GM23248 (cell line): Measurements from ENCODE around the gene RELT. TPM values are rescaled to one million over a fixed set of nuclear protein-coding genes. Genes with fewer than 3 reads are reported as not detected.

Experiments used
- DNase-seq: peaks from one replicate; pipeline ENCODE4 v3.0.0-alpha.2; 2015
- H2AFZ ChIP-seq: fragments of 200-600 bp; sonication (generic); 2 replicates; pipeline ENCODE4 v1.6.1; 2016; ENCODE audit warnings: antibody characterized with exemption
- H3F3A ChIP-seq: fragments of 200-600 bp; sonication (generic); 2 replicates; pipeline ENCODE4 v1.6.1; 2016; ENCODE audit warnings: mild to moderate bottlenecking, antibody characterized with exemption, mixed run types; ENCODE audit not compliant: insufficient read depth
- H3K27ac ChIP-seq: fragments of 200-600 bp; sonication (generic); 2 replicates; pipeline ENCODE4 v1.5.1; 2016; ENCODE audit warnings: mild to moderate bottlenecking
- H3K27me3 ChIP-seq: fragments of 200-600 bp; sonication (generic); replicated peaks from 2 replicates; pipeline ENCODE4 v1.6.1; 2016; ENCODE audit warnings: mild to moderate bottlenecking; ENCODE audit not compliant: insufficient read depth
- H3K36me3 ChIP-seq: fragments of 200-600 bp; sonication (generic); 2 replicates; pipeline ENCODE4 v1.6.1; 2016; ENCODE audit warnings: low read depth, mild to moderate bottlenecking
- H3K4me1 ChIP-seq: fragments of 200-600 bp; sonication (generic); 2 replicates; pipeline ENCODE4 v1.6.1; 2016; ENCODE audit warnings: mild to moderate bottlenecking; ENCODE audit not compliant: insufficient read depth
- H3K4me2 ChIP-seq: fragments of 200-600 bp; sonication (generic); one replicate; pipeline ENCODE4 v1.6.1; 2016; ENCODE audit warnings: mild to moderate bottlenecking; ENCODE audit not compliant: unreplicated experiment
- H3K4me3 ChIP-seq: fragments of 200-600 bp; sonication (generic); 2 replicates; pipeline ENCODE4 v1.5.1; 2016; ENCODE audit warnings: mild to moderate bottlenecking
- H3K79me2 ChIP-seq: fragments of 200-600 bp; sonication (generic); 2 replicates; pipeline ENCODE4 v1.6.1; 2016; ENCODE audit warnings: mild to moderate bottlenecking; ENCODE audit not compliant: insufficient read depth
- H3K9ac ChIP-seq: fragments of 200-600 bp; sonication (generic); 2 replicates; pipeline ENCODE4 v1.6.1; 2016; ENCODE audit warnings: mild to moderate bottlenecking
- H3K9me2 ChIP-seq: fragments of 200-600 bp; sonication (generic); 2 replicates; pipeline ENCODE4 v1.6.1; 2016; ENCODE audit warnings: mixed run types, mild to moderate bottlenecking, moderate library complexity; ENCODE audit not compliant: insufficient read depth
- H3K9me3 ChIP-seq: fragments of 200-600 bp; sonication (generic); one replicate; pipeline ENCODE4 v1.6.1; 2017; ENCODE audit warnings: low read depth
- H4K20me1 ChIP-seq: fragments of 200-600 bp; sonication (generic); 2 replicates; pipeline ENCODE4 v1.6.0; 2016; ENCODE audit not compliant: insufficient read depth
- EZH2 ChIP-seq: fragments of 200-600 bp; sonication (generic); IDR thresholded peaks from 2 replicates; pipeline ENCODE4 v1.6.1; 2018; ENCODE audit warnings: antibody characterized with exemption, mild to moderate bottlenecking; ENCODE audit not compliant: insufficient read depth, poor library complexity, severe bottlenecking
- EZH2phosphoT487 ChIP-seq: fragments of 200-600 bp; sonication (generic); IDR thresholded peaks from 2 replicates; pipeline ENCODE4 v1.6.1; 2018; ENCODE audit warnings: antibody characterized with exemption, moderate library complexity, mild to moderate bottlenecking, low read depth; ENCODE audit not compliant: insufficient read depth
- WGBS, 2 experiments: methylation state at CpG; one replicate each; pipeline ENCODE4 v1.1.6; 2015 to 2017; ENCODE audit warnings: low lambda C conversion rate in 2 of 2, low coverage in 1 of 2; ENCODE audit errors: missing lambda C conversion rate in 2 of 2; 5-methylcytosine and 5-hydroxymethylcytosine counted together
- in situ Hi-C: fragments of 300-500 bp; cut with MboI; formaldehyde crosslinking; loops from 2 replicates; pipeline ENCODE4 v1.15.0; 2020
- polyA plus RNA-seq: library from polyadenylated mRNA; unstranded; fragments of >200 nt; fragmentation: Nextera tagmentation; extraction: Ambion mirVana; gene quantifications from 2 replicates; pipeline ENCODE4 v1.2.1, GENCODE V29; 2016
- total RNA-seq: library from RNA; depleted of rRNA; stranded (reverse); fragments of >200 nt; shearing (Covaris generic); gene quantifications from 2 replicates; pipeline ENCODE4 v1.2.3, GENCODE V29; 2014

RELT gene
- total and polyA plus RNA-seq, 2 experiments from 2014 or later: 2.9 to 8.2 TPM

GRCh38 chr11:73366953-73367352 lies 9.2 kb upstream of the RELT start:
- WGBS, 2 experiments: 80 to 85% methylated on average over 6 of the region's 6 CpGs
- Histone ChIP-seq H3K9me3 (no peaks in the 10 kb centered on the region), H3K9ac (no peak overlapping the region), H3K4me1 (no peaks in the 10 kb centered on the region), H3K36me3 (peaks cover 7% of the 10 kb centered on the region; the same call in 1 of the 2 replicates), H2AFZ (no peak overlapping the region), H3K4me3 (no peak overlapping the region), H4K20me1 (no peaks in the 10 kb centered on the region), H3K9me2 (no peaks in the 10 kb centered on the region), H3K79me2 (no peaks in the 10 kb centered on the region), H3F3A (no peaks in the 10 kb centered on the region; the same call in 1 of the 2 replicates), H3K27me3 (no peaks in the 10 kb centered on the region), H3K4me2 (no peak overlapping the region), H3K27ac (no peak overlapping the region)
- no peak for DNase-seq
- in situ Hi-C loops: no loop called here
- TF ChIP-seq EZH2phosphoT487 (no peak), EZH2 (no peak)

- Histone ChIP-seq H3K27me3 (no peaks in the 10 kb centered on the region), H3F3A (no peaks in the 10 kb centered on the region; the same call in 1 of the 2 replicates), H3K4me1 (no peaks in the 10 kb centered on the region), H3K9me2 (no peaks in the 10 kb centered on the region), H3K27ac (no peak overlapping the region), H3K79me2 (no peaks in the 10 kb centered on the region), H4K20me1 (no peaks in the 10 kb centered on the region), H3K36me3 (peaks cover 5% of the 10 kb centered on the region; the same call in 1 of the 2 replicates), H3K4me2 (no peak overlapping the region), H3K4me3 (no peak overlapping the region), H3K9me3 (no peaks in the 10 kb centered on the region), H3K9ac (no peak overlapping the region), H2AFZ (no peak overlapping the region)
- TF ChIP-seq EZH2phosphoT487: no peak
- in situ Hi-C loops: no loop called here
- no peak for DNase-seq
- WGBS, 2 experiments: 86 to 88% methylated on average over 20 of the region's 20 CpGs
Observed at GRCh38 chr11:73367482-73368024, 8.6 kb upstream of the RELT start.

- no peaks in the 10 kb centered on the region; the same call in 1 of the 2 replicates for H3K36me3 ChIP-seq
- H2AFZ ChIP-seq: no peak overlapping the region
- H3K27ac ChIP-seq: no peak overlapping the region
- in situ Hi-C loops: no loop called here
- no peak overlapping the region for H3K4me3 ChIP-seq
- no peaks in the 10 kb centered on the region for H3K27me3 ChIP-seq
- H3K79me2 ChIP-seq: peaks cover 10% of the 10 kb centered on the region
- WGBS, 2 experiments: 65 to 66% methylated on average over 6 of the region's 6 CpGs
- DNase-seq: peak; percentile 63
- no peaks in the 10 kb centered on the region for H3K9me3 ChIP-seq
- no peaks in the 10 kb centered on the region for H3K9me2 ChIP-seq
- H4K20me1 ChIP-seq: no peaks in the 10 kb centered on the region
- H3F3A ChIP-seq: no peaks in the 10 kb centered on the region; the same call in 1 of the 2 replicates
- no peak overlapping the region for H3K4me2 ChIP-seq
- H3K4me1 ChIP-seq: 0 out of 2 replicates have a peak, but pooled peaks cover 2% of the 10 kb centered on the region
- H3K9ac ChIP-seq: no peak overlapping the region
- TF ChIP-seq EZH2phosphoT487: no peak
Observed at GRCh38 chr11:73372375-73372993, 3.7 kb upstream of the RELT start.

- no peaks in the 10 kb centered on the region; the same call in 1 of the 2 replicates for H3F3A ChIP-seq
- no peak overlapping the region for H3K4me3 ChIP-seq
- in situ Hi-C loops: no loop called here
- H3K27ac ChIP-seq: no peak overlapping the region
- H3K9me2 ChIP-seq: no peaks in the 10 kb centered on the region
- TF ChIP-seq EZH2 (no peak), EZH2phosphoT487 (no peak)
- H4K20me1 ChIP-seq: no peaks in the 10 kb centered on the region
- peak; percentile 54 for DNase-seq
- H3K79me2 ChIP-seq: peaks cover 27% of the 10 kb centered on the region
- no peaks in the 10 kb centered on the region for H3K36me3 ChIP-seq
- H3K4me1 ChIP-seq: 0 out of 2 replicates have a peak, but pooled peaks cover 7% of the 10 kb centered on the region
- 59 to 60% methylated on average over 4 of the region's 4 CpGs for WGBS, 2 experiments
- H3K9ac ChIP-seq: no peak overlapping the region
- no peak overlapping the region for H3K4me2 ChIP-seq
- no peaks in the 10 kb centered on the region for H3K9me3 ChIP-seq
- H3K27me3 ChIP-seq: no peaks in the 10 kb centered on the region
- no peak overlapping the region for H2AFZ ChIP-seq
Observed at GRCh38 chr11:73374151-73374550, 2.0 kb upstream of the RELT start.
